ENCODE results near the gene TSPEAR. TPM values are rescaled to one million over a fixed set of nuclear protein-coding genes. Genes with fewer than 3 reads are reported as not detected.
A peak's percentile ranks its signal among the peaks of the same experiment; 100 is the strongest.

TSPEAR gene
- total and polyA plus RNA-seq, 2 of the 13 experiments (the other 11 are each of a cell fraction or from before 2014, with no cell fraction given): 0.07 to 0.32 TPM

- TF ChIP-seq ZBTB14 (CRISPR knock-in tag; IDR thresholded peaks at IDR 0.05) (no peak), PAF1 (CRISPR knock-in tag; IDR thresholded peaks at IDR 0.05) (no peak), MTF1 (CRISPR knock-in tag; IDR thresholded peaks at IDR 0.05) (no peak), KDM5A (IDR thresholded peaks at IDR 0.05; ENCODE audit: borderline replicate concordance, low read length) (no peak), ARNT2 (CRISPR knock-in tag; IDR thresholded peaks at IDR 0.05; ENCODE audit: low read depth) (no peak), ZHX1 (CRISPR knock-in tag; IDR thresholded peaks at IDR 0.05; ENCODE audit: low read depth) (no peak), SAFB2 (CRISPR knock-in tag; IDR thresholded peaks at IDR 0.05; ENCODE audit: borderline replicate concordance, low read depth) (no peak), HOXA3 (CRISPR knock-in tag; IDR thresholded peaks at IDR 0.05) (no peak), SCMH1 (CRISPR knock-in tag; IDR thresholded peaks at IDR 0.05; ENCODE audit: borderline replicate concordance) (no peak), ZNF138 (CRISPR knock-in tag; IDR thresholded peaks at IDR 0.05; ENCODE audit: low read depth) (no peak), MYNN (CRISPR knock-in tag; IDR thresholded peaks at IDR 0.05; ENCODE audit: low read depth) (no peak), PRMT3 (CRISPR knock-in tag; IDR thresholded peaks at IDR 0.05; ENCODE audit: borderline replicate concordance, low read depth) (no peak), MAZ (IDR thresholded peaks at IDR 0.05; ENCODE audit: borderline replicate concordance, low read depth, low read length) (no peak), MAZ (CRISPR knock-in tag; IDR thresholded peaks at IDR 0.05; ENCODE audit: low read depth) (no peak), RBFOX2 (IDR thresholded peaks at IDR 0.05; ENCODE audit: low read depth, low read length) (peak; percentile 74; the same call in 1 of the 2 replicates), AGO2 (optimal IDR thresholded peaks at IDR 0.05; ENCODE audit: low read depth, low read length) (peak; percentile 59), XRCC5 (optimal IDR thresholded peaks at IDR 0.05; ENCODE audit: low read length) (no peak)
- TF ChIP-seq, protein P1, sequence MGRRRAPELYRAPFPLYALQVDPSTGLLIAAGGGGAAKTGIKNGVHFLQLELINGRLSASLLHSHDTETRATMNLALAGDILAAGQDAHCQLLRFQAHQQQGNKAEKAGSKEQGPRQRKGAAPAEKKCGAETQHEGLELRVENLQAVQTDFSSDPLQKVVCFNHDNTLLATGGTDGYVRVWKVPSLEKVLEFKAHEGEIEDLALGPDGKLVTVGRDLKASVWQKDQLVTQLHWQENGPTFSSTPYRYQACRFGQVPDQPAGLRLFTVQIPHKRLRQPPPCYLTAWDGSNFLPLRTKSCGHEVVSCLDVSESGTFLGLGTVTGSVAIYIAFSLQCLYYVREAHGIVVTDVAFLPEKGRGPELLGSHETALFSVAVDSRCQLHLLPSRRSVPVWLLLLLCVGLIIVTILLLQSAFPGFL (CRISPR knock-in tag; IDR thresholded peaks at IDR 0.05): no peak
- TF ChIP-seq, protein P2, sequence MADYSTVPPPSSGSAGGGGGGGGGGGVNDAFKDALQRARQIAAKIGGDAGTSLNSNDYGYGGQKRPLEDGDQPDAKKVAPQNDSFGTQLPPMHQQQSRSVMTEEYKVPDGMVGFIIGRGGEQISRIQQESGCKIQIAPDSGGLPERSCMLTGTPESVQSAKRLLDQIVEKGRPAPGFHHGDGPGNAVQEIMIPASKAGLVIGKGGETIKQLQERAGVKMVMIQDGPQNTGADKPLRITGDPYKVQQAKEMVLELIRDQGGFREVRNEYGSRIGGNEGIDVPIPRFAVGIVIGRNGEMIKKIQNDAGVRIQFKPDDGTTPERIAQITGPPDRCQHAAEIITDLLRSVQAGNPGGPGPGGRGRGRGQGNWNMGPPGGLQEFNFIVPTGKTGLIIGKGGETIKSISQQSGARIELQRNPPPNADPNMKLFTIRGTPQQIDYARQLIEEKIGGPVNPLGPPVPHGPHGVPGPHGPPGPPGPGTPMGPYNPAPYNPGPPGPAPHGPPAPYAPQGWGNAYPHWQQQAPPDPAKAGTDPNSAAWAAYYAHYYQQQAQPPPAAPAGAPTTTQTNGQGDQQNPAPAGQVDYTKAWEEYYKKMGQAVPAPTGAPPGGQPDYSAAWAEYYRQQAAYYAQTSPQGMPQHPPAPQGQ (CRISPR knock-in tag; IDR thresholded peaks at IDR 0.05; ENCODE audit: borderline replicate concordance): no peak
- TF ChIP-seq, protein P3, sequence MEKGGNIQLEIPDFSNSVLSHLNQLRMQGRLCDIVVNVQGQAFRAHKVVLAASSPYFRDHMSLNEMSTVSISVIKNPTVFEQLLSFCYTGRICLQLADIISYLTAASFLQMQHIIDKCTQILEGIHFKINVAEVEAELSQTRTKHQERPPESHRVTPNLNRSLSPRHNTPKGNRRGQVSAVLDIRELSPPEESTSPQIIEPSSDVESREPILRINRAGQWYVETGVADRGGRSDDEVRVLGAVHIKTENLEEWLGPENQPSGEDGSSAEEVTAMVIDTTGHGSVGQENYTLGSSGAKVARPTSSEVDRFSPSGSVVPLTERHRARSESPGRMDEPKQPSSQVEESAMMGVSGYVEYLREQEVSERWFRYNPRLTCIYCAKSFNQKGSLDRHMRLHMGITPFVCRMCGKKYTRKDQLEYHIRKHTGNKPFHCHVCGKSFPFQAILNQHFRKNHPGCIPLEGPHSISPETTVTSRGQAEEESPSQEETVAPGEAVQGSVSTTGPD (CRISPR knock-in tag; IDR thresholded peaks at IDR 0.05): no peak
- TF ChIP-seq, protein P4, sequence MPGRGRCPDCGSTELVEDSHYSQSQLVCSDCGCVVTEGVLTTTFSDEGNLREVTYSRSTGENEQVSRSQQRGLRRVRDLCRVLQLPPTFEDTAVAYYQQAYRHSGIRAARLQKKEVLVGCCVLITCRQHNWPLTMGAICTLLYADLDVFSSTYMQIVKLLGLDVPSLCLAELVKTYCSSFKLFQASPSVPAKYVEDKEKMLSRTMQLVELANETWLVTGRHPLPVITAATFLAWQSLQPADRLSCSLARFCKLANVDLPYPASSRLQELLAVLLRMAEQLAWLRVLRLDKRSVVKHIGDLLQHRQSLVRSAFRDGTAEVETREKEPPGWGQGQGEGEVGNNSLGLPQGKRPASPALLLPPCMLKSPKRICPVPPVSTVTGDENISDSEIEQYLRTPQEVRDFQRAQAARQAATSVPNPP (CRISPR knock-in tag; IDR thresholded peaks at IDR 0.05): no peak
Observed at GRCh38 chr21:44486302-44486701, 225.1 kb downstream of the TSPEAR start (continued).
